PC-9 (cell line): Measurements from ENCODE around the gene EDN1. TPM values are rescaled to one million over a fixed set of nuclear protein-coding genes. Genes with fewer than 3 reads are reported as not detected.

Source experiments
- BruUV-seq: library from RNA; stranded (reverse); fragments of 400-500 nt; replicated peaks from 2 replicates; lab custom pipeline; 2021; lab: Mats Ljungman, UMichigan
- CTCF ChIA-PET: fragments of 300-600 bp; sonication (Branson Sonifier 250); formaldehyde crosslinking; loops from one replicate; lab custom pipeline; 2022; ENCODE audit warnings: antibody characterized with exemption; lab: Charles Lee
- POLR2A ChIA-PET: fragments of 300-600 bp; sonication (Branson Sonifier 250); formaldehyde crosslinking; loops from one replicate; lab custom pipeline; 2022; ENCODE audit warnings: antibody characterized with exemption; ENCODE audit not compliant: unreplicated experiment; lab: Charles Lee
- DNase-seq, 2 experiments: peaks; one replicate each; pipeline versions ENCODE4 v3.0.0 to v3.0.0-alpha.2; 2015 to 2022; ENCODE audit warnings: mixed read lengths in 1 of 2
- H2AFZ ChIP-seq: fragments of 200-600 bp; sonication (generic); 2 replicates; pipeline ENCODE4 v1.8.1; 2017; ENCODE audit warnings: antibody characterized with exemption
- H3F3A ChIP-seq: fragments of 200-600 bp; sonication (generic); 2 replicates; pipeline ENCODE4 v1.8.1; 2017; ENCODE audit warnings: antibody characterized with exemption, mild to moderate bottlenecking, low read depth; ENCODE audit not compliant: insufficient read depth
- H3K27ac ChIP-seq: fragments of 200-600 bp; sonication (generic); 2 replicates; pipeline ENCODE4 v1.6.1; 2016; ENCODE audit warnings: mixed run types
- H3K27me3 ChIP-seq: fragments of 200-600 bp; sonication (generic); 2 replicates; pipeline ENCODE4 v1.6.1; 2016; ENCODE audit warnings: low read depth, mixed run types; ENCODE audit not compliant: insufficient read depth
- H3K36me3 ChIP-seq: fragments of 200-600 bp; sonication (generic); 2 replicates; pipeline ENCODE4 v1.6.1; 2016; ENCODE audit warnings: low read depth, mixed run types
- H3K4me1 ChIP-seq: fragments of 200-600 bp; sonication (generic); replicated peaks from 2 replicates; pipeline ENCODE4 v1.6.1; 2016; ENCODE audit warnings: mixed run types; ENCODE audit not compliant: insufficient read depth
- H3K4me2 ChIP-seq: fragments of 200-600 bp; sonication (generic); 2 replicates; pipeline ENCODE4 v1.6.1; 2017; ENCODE audit warnings: mixed run types
- H3K4me3 ChIP-seq: fragments of 200-600 bp; sonication (generic); 2 replicates; pipeline ENCODE4 v1.6.1; 2016; ENCODE audit warnings: mixed run types
- H3K79me2 ChIP-seq: fragments of 200-600 bp; sonication (generic); 2 replicates; pipeline ENCODE4 v1.6.1; 2017; ENCODE audit warnings: low read depth, mixed run types
- H3K9me2 ChIP-seq: fragments of 200-600 bp; sonication (generic); 2 replicates; pipeline ENCODE4 v1.8.1; 2017; ENCODE audit warnings: mild to moderate bottlenecking; ENCODE audit not compliant: insufficient read depth
- H3K9me3 ChIP-seq: fragments of 200-600 bp; sonication (generic); 2 replicates; pipeline ENCODE4 v1.8.1; 2016; ENCODE audit warnings: low read depth; ENCODE audit not compliant: insufficient read depth
- H4K20me1 ChIP-seq: fragments of 200-600 bp; sonication (generic); 2 replicates; pipeline ENCODE4 v1.8.1; 2017; ENCODE audit not compliant: insufficient read depth
- CTCF ChIP-seq: fragments of 200-600 bp; sonication (generic); conservative IDR thresholded peaks from 2 replicates; pipeline ENCODE4 v1.6.1; 2017; ENCODE audit warnings: mixed run types, antibody characterized with exemption, mild to moderate bottlenecking, moderate library complexity
- EZH2 ChIP-seq: fragments of 200-600 bp; sonication (generic); IDR thresholded peaks from 2 replicates; pipeline ENCODE4 v1.8.0; 2017; ENCODE audit warnings: antibody characterized with exemption, low read depth
- intact Hi-C: fragments of 100-400 bp; cut with micrococcal nuclease; formaldehyde crosslinking; loops from one replicate; pipeline ENCODE4 v1.10.0; 2022; ENCODE audit not compliant: unreplicated experiment
- total RNA-seq: library from RNA; stranded (reverse); gene quantifications from 2 replicates; pipeline ENCODE4 v1.2.3, GENCODE V29; 2021

Gene EDN1
- total RNA-seq, 1 experiment from 2014 or later = 3.3 TPM

GRCh38 chr6:12311106-12311505 is 20.9 kb downstream of the EDN1 start:
- intact Hi-C loops = loop anchor here (5.0 kb wide), 1 partner anchor 171 kb away; no protein-coding TSS in a partner anchor
- Histone ChIP-seq H3K36me3 (no peaks in the 10 kb centered on the region; the same call in 1 of the 2 replicates), H3K27ac (no peak overlapping the region), H3K4me1 (peaks cover 27% of the 10 kb centered on the region), H3K4me3 (no peak overlapping the region), H3F3A (peaks cover 32% of the 10 kb centered on the region), H2AFZ (no peak overlapping the region), H3K4me2 (no peak overlapping the region), H3K9me2 (no peaks in the 10 kb centered on the region), H4K20me1 (no peaks in the 10 kb centered on the region), H3K79me2 (no peaks in the 10 kb centered on the region), H3K9me3 (peaks cover 15% of the 10 kb centered on the region), H3K27me3 (no peaks in the 10 kb centered on the region)
- POLR2A ChIA-PET = no interaction called here
- CTCF ChIA-PET = no interaction called here
- no peak for TF ChIP-seq EZH2
- no peak; the same call in 1 of the 2 replicates for TF ChIP-seq CTCF
- DNase-seq = no peak
- BruUV-seq = no TSS peak

- Histone ChIP-seq H3K4me3 (no peak overlapping the region), H3K9me2 (no peaks in the 10 kb centered on the region; the same call in 1 of the 2 replicates), H3F3A (peaks cover 32% of the 10 kb centered on the region), H3K27me3 (no peaks in the 10 kb centered on the region), H3K4me2 (no peak overlapping the region), H3K27ac (peak overlapping the region; percentile 88), H3K36me3 (no peaks in the 10 kb centered on the region; the same call in 1 of the 2 replicates), H3K9me3 (peaks cover 16% of the 10 kb centered on the region), H3K4me1 (peaks cover 27% of the 10 kb centered on the region), H2AFZ (no peak overlapping the region), H3K79me2 (no peaks in the 10 kb centered on the region), H4K20me1 (no peaks in the 10 kb centered on the region)
- no peak for DNase-seq
- ChIA-PET CTCF (interaction anchor here (1.7 kb wide), 1 partner anchor 12 kb away, joined by 7 read pairs; no protein-coding TSS in a partner anchor), POLR2A (interaction anchor here (0.5 to 2.7 kb wide), 3 partner anchors 12 to 830 kb away, joined by 4 to 58 read pairs (median 5); partner anchors contain the start of gene EDN1)
- intact Hi-C loops = loop anchor here (5.0 kb wide), 1 partner anchor 170 kb away; no protein-coding TSS in a partner anchor
- BruUV-seq = no TSS peak
- no peak for TF ChIP-seq EZH2
- TF ChIP-seq CTCF = no peak
These were observed 22.6 kb downstream of the EDN1 start for GRCh38 chr6:12312736-12313135.

GRCh38 chr6:12313306-12313991 is 23.3 kb downstream of the EDN1 start:
- BruUV-seq = TSS peak; percentile 76
- intact Hi-C loops = loop anchor here (5.0 kb wide), 1 partner anchor 169 kb away; no protein-coding TSS in a partner anchor
- DNase-seq = peak in 1 of 2 experiments; percentile 19
- Histone ChIP-seq H3K27ac (peak overlapping the region; percentile 88), H3K4me1 (peaks cover 27% of the 10 kb centered on the region), H4K20me1 (no peaks in the 10 kb centered on the region), H2AFZ (no peak overlapping the region), H3K9me3 (peaks cover 20% of the 10 kb centered on the region), H3K4me2 (peak overlapping the region; percentile 69), H3K36me3 (no peaks in the 10 kb centered on the region; the same call in 1 of the 2 replicates), H3K79me2 (no peaks in the 10 kb centered on the region), H3F3A (peaks cover 32% of the 10 kb centered on the region), H3K4me3 (peak overlapping the region; percentile 30; the same call in 1 of the 2 replicates), H3K27me3 (no peaks in the 10 kb centered on the region), H3K9me2 (no peaks in the 10 kb centered on the region; the same call in 1 of the 2 replicates)
- POLR2A ChIA-PET = interaction anchor here (0.6 to 2.7 kb wide), 9 partner anchors 11 to 259 kb away, joined by 3 to 87 read pairs (median 12); partner anchors contain the start of gene EDN1
- no peak for TF ChIP-seq EZH2
- 0 out of 2 replicates have a peak, but pooled peaks have one; percentile 15 for TF ChIP-seq CTCF
- CTCF ChIA-PET = interaction anchor here (0.6 to 1.7 kb wide), 7 partner anchors 11 to 339 kb away, joined by 3 to 9 read pairs (median 3); partner anchors contain the start of gene EDN1
